Stomach (tissue), 9 donors: ENCODE results near the gene PIP5K1B. TPM values are rescaled to one million over a fixed set of nuclear protein-coding genes. Genes with fewer than 3 reads are reported as not detected.

Experiments used
- DNase-seq, 2 donors: peaks; one replicate each; pipeline versions ENCODE4 v3.0.0 to v3.0.0-alpha.2; 2013 to 2019
- H3K27ac ChIP-seq, 5 donors: fragments of 200-600 bp in 4 of 5; sonication (generic) in 4 of 5; one replicate each; pipeline ENCODE4 v1.5.1; 2013 to 2019; ENCODE audit warnings: mild to moderate bottlenecking in 1 of 5, moderate library complexity in 1 of 5
- H3K27me3 ChIP-seq, 3 donors: fragments of 200-600 bp; sonication (generic); one replicate each; pipeline ENCODE4 v1.5.1; 2017 to 2019; ENCODE audit warnings: mixed run types in 1 of 3
- H3K36me3 ChIP-seq, 4 donors: fragments of 200-600 bp; sonication (generic); 1 replicate in 3 of 4; 2 replicates in 1 of 4; pipeline ENCODE4 v1.5.1; 2016 to 2019
- H3K4me1 ChIP-seq, 4 donors: fragments of 200-600 bp; sonication (generic); one replicate each; pipeline ENCODE4 v1.5.1; 2016 to 2019
- H3K4me3 ChIP-seq, 4 donors: fragments of 200-600 bp; sonication (generic) in 3 of 4; one replicate each; pipeline ENCODE4 v1.5.1; 2016 to 2019; ENCODE audit warnings: mild to moderate bottlenecking in 1 of 4
- H3K9me3 ChIP-seq, 4 donors: fragments of 200-600 bp; sonication (generic); one replicate each; pipeline ENCODE4 v1.5.1; 2016 to 2019
- EP300 ChIP-seq: sonication (generic); formaldehyde crosslinking; IDR thresholded peaks from one replicate; pipeline ENCODE4 v1.6.1; 2017; ENCODE audit warnings: antibody characterized with exemption
- POLR2A ChIP-seq, 4 donors: fragments of 450-650 bp; IDR thresholded peaks; one replicate each; pipeline ENCODE4 v1.6.1; 2016; ENCODE audit warnings: antibody characterized with exemption in 4 of 4, control low read depth in 2 of 4, mild to moderate bottlenecking in 1 of 4, moderate library complexity in 1 of 4
- POLR2AphosphoS5 ChIP-seq, 3 donors: sonication (generic); formaldehyde crosslinking; IDR thresholded peaks; one replicate each; pipeline ENCODE4 v1.6.1; 2016; ENCODE audit warnings: antibody characterized with exemption in 3 of 3
- WGBS, 5 donors: extraction: QIAGEN DNeasy Blood & Tissue Kit in 3 of 5; methylation state at CpG; one replicate each; pipeline versions ENCODE4 v1.1.5 to v1.1.7; 2013 to 2018; 5-methylcytosine and 5-hydroxymethylcytosine counted together
- intact Hi-C: fragments of 100-400 bp; cut with DNase I; formaldehyde crosslinking; loops from one replicate; pipeline ENCODE4 v1.15.1; 2023; ENCODE audit warnings: low total_unique reads
- polyA plus RNA-seq, 3 donors: library from polyadenylated mRNA; stranded (reverse); fragments of 200-250 nt; gene quantifications; one replicate each; pipeline ENCODE4 v1.2.3, GENCODE V29; 2013
- total RNA-seq, 5 donors: library from RNA; depleted of rRNA; stranded (reverse); fragments of >200 nt; gene quantifications; one replicate each; pipeline versions ENCODE4 v1.1.0 to v1.2.3, GENCODE V29; 2014 to 2016
- TF ChIP-seq, protein P1 (sequence below), 7 experiments: fragments of 450-650 bp in 4 of 7; fragments of 200-600 bp in 3 of 7; sonication (generic) in 3 of 7; IDR thresholded peaks; one replicate each; pipeline ENCODE4 v1.5.1; 2016 to 2019; ENCODE audit warnings: antibody characterized with exemption in 7 of 7, control low read depth in 2 of 7, mild to moderate bottlenecking in 1 of 7
- donor health status: healthy with polysubstance abuse.
- donor health status: Bipolar disorder and iron deficiency.
- donor health status: healthy.

Gene PIP5K1B
- total and polyA plus RNA-seq, 8 donors: 2.3 to 33.8 (median 16.6) TPM

- Histone ChIP-seq H3K27me3 (no peaks in the 10 kb centered on the region), H3K4me1 (peaks cover 6 to 57% (median 18%) of the 10 kb centered on the region in 4 donors), H3K4me3 (no peak overlapping the region), H3K27ac (no peak overlapping the region), H3K36me3 (no peaks in the 10 kb centered on the region), H3K9me3 (no peaks in the 10 kb centered on the region)
- intact Hi-C loops: no loop called here
- no peak for DNase-seq
- 89 to 94% (median 89%) methylated on average over 2 of the region's 2 CpGs for WGBS, 5 donors
- no peak for TF ChIP-seq POLR2A (IDR thresholded peaks at IDR 0.05)
- TF ChIP-seq POLR2AphosphoS5 (IDR thresholded peaks at IDR 0.05): no peak
- TF ChIP-seq EP300: no peak
- TF ChIP-seq, protein P1, sequence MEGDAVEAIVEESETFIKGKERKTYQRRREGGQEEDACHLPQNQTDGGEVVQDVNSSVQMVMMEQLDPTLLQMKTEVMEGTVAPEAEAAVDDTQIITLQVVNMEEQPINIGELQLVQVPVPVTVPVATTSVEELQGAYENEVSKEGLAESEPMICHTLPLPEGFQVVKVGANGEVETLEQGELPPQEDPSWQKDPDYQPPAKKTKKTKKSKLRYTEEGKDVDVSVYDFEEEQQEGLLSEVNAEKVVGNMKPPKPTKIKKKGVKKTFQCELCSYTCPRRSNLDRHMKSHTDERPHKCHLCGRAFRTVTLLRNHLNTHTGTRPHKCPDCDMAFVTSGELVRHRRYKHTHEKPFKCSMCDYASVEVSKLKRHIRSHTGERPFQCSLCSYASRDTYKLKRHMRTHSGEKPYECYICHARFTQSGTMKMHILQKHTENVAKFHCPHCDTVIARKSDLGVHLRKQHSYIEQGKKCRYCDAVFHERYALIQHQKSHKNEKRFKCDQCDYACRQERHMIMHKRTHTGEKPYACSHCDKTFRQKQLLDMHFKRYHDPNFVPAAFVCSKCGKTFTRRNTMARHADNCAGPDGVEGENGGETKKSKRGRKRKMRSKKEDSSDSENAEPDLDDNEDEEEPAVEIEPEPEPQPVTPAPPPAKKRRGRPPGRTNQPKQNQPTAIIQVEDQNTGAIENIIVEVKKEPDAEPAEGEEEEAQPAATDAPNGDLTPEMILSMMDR (IDR thresholded peaks at IDR 0.05): no peak
Observed at GRCh38 chr9:68717552-68718443, 12.8 kb downstream of the PIP5K1B start.

GRCh38 chr9:68719847-68720246 lies 14.8 kb downstream of the PIP5K1B start:
- WGBS, 5 donors: 22 to 23% (median 23%) methylated on average over 2 of the region's 2 CpGs
- Histone ChIP-seq H3K36me3 (no peaks in the 10 kb centered on the region), H3K4me1 (peaks cover 6 to 41% (median 11%) of the 10 kb centered on the region in 4 donors), H3K4me3 (no peak overlapping the region), H3K9me3 (no peaks in the 10 kb centered on the region), H3K27ac (peak overlapping the region in 1 of 5 donors; percentile 54), H3K27me3 (no peaks in the 10 kb centered on the region)
- intact Hi-C loops: no loop called here
- TF ChIP-seq EP300 (no peak), POLR2AphosphoS5 (IDR thresholded peaks at IDR 0.05) (no peak), POLR2A (IDR thresholded peaks at IDR 0.05) (no peak)
- TF ChIP-seq, protein P1 (IDR thresholded peaks at IDR 0.05): no peak
- no peak for DNase-seq

DNA sequence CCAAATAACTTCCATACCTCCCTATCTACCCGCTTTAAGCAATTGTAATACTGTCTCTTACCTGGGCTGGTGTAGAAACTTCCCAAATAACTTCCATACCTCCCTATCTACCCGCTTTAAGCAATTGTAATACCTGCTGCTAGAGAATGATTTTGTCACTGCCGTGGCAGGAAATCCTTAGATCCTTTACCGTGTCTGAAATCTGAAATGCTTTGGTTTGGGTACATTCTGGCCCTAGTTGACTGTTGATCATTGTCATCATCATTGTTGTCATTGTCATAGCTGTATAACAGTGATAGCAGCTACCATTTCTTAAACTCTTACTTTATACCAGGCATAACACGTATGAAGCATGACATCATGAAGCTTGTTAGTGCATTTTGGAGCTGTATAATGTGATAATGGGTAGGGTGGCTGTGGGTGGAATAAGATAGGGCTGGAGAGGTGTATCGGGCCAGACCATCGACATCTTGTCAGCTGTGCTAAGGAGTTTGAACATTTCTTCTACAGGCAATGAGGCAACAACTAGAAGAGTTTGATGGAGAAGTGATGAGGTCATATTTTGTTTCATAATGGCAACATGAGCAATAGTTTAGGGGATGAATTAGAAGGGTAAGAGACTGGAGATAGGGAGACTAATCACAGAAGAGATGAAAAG lies 15.7 kb downstream of the PIP5K1B start:
- peaks cover 0 to 33% (median 9%) of the 10 kb centered on the region in 4 donors for H3K4me1 ChIP-seq
- no peaks in the 10 kb centered on the region for H3K9me3 ChIP-seq
- no peaks in the 10 kb centered on the region for H3K27me3 ChIP-seq
- no peak overlapping the region for H3K27ac ChIP-seq
- intact Hi-C loops: no loop called here
- DNase-seq: no peak
- 84 to 95% (median 92%) methylated on average over 7 of the region's 7 CpGs for WGBS, 5 donors
- H3K4me3 ChIP-seq: no peak overlapping the region
- TF ChIP-seq, protein P1 (IDR thresholded peaks at IDR 0.05): no peak
- TF ChIP-seq EP300: no peak
- TF ChIP-seq POLR2A (IDR thresholded peaks at IDR 0.05): no peak
- no peak for TF ChIP-seq POLR2AphosphoS5 (IDR thresholded peaks at IDR 0.05)
- H3K36me3 ChIP-seq: no peaks in the 10 kb centered on the region

DNA sequence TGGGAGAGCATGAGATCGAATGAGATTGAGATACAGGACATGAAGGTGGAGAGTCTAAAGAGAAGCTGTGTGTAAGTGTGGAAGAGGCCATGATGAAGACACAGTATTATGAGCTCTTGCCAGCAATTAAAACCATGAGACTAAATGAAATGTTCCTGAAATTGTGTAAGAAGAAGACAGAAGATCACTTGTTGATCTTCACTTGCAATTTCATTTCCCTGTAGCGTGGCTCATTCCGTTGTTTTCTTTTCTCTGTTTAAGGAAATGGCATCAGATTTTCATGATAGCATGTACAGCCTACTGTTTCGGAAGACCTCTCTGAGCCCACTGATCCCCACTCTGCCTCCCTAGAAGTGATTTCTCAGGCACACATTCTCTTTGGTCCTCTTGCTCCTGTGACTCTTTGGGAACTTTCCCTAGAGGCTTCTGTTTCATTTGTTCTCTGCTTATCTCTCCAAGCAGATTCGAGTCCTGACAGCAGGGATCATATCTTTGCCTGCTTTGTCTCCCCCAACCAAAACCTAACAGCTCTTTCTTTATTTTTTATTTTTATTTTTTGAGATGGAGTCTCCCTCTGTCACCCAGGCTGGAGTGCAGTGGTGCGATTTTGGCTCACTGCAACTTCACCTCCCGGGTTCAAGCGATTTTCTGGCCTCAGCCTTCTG lies 16.8 kb downstream of the PIP5K1B start:
- Histone ChIP-seq H3K4me1 (peaks cover 0 to 27% (median 9%) of the 10 kb centered on the region in 4 donors), H3K4me3 (no peak overlapping the region), H3K27ac (no peak overlapping the region), H3K9me3 (no peaks in the 10 kb centered on the region), H3K27me3 (no peaks in the 10 kb centered on the region), H3K36me3 (no peaks in the 10 kb centered on the region)
- 85 to 90% (median 87%) methylated on average over 8 of the region's 8 CpGs for WGBS, 5 donors
- intact Hi-C loops: no loop called here
- no peak for DNase-seq
- TF ChIP-seq, protein P1 (IDR thresholded peaks at IDR 0.05): no peak
- TF ChIP-seq POLR2A (IDR thresholded peaks at IDR 0.05): no peak
- no peak for TF ChIP-seq POLR2AphosphoS5 (IDR thresholded peaks at IDR 0.05)
- TF ChIP-seq EP300: no peak
